Parathyroid adenoma (tissue), 2 donors: ENCODE data around the gene ZRANB3.

Experiments
- H2AFZ ChIP-seq: fragments of 300-600 bp; sonication (generic); one replicate; pipeline ENCODE4 v1.7.0; 2017; ENCODE audit warnings: antibody characterized with exemption, mild to moderate bottlenecking
- H3K27ac ChIP-seq: fragments of 300-600 bp; sonication (generic); one replicate; pipeline ENCODE4 v1.7.0; 2017
- H3K27me3 ChIP-seq: fragments of 300-600 bp; sonication (generic); one replicate; pipeline ENCODE4 v1.7.0; 2017; ENCODE audit warnings: low read length; ENCODE audit not compliant: control insufficient read depth, insufficient read depth
- H3K36me3 ChIP-seq: fragments of 300-600 bp; sonication (generic); one replicate; pipeline ENCODE4 v1.7.0; 2017; ENCODE audit warnings: low read length; ENCODE audit not compliant: control insufficient read depth, insufficient read depth
- H3K4me1 ChIP-seq: fragments of 300-600 bp; sonication (generic); one replicate; pipeline ENCODE4 v1.7.0; 2017; ENCODE audit warnings: control low read depth
- H3K4me2 ChIP-seq: fragments of 300-600 bp; sonication (generic); one replicate; pipeline ENCODE4 v1.7.0; 2017; ENCODE audit warnings: low read length
- H3K4me3 ChIP-seq: fragments of 300-600 bp; sonication (generic); one replicate; pipeline ENCODE4 v1.7.0; 2017; ENCODE audit warnings: low read depth, low read length
- H3K79me2 ChIP-seq: fragments of 300-600 bp; sonication (generic); one replicate; pipeline ENCODE4 v1.7.0; 2017; ENCODE audit warnings: control low read depth
- H3K9ac ChIP-seq: fragments of 300-600 bp; sonication (generic); one replicate; pipeline ENCODE4 v1.7.0; 2017; ENCODE audit warnings: mild to moderate bottlenecking
- H3K9me3 ChIP-seq: fragments of 300-600 bp; sonication (generic); one replicate; pipeline ENCODE4 v1.7.0; 2017; ENCODE audit warnings: low read length; ENCODE audit not compliant: control insufficient read depth
- TF ChIP-seq, protein P1 (sequence below): fragments of 300-600 bp; sonication (generic); IDR thresholded peaks from one replicate; pipeline ENCODE4 v1.7.0; 2017; ENCODE audit warnings: antibody characterized with exemption, mild to moderate bottlenecking
- donor health status: primary hyperparathyroidism.

Gene ZRANB3

DNA sequence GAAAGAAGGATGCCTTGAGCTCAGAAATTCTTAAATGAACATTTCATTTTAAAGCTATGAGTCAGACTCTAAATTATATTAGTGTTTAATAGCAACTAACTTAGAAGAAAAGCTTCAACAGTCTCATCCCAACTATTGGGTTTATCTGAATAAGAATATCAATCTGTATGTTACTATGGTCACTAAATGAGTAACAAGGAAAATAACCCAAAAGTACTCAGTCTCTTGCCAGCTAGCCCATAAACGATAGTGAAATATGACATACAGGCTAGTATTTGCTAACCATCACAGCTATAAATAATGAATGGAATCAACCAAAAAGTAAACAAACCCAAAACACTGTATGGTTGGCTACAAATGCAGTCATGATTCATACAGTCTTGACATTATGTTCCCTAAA lies 304.1 kb downstream of the ZRANB3 start:
- H3K9ac ChIP-seq: no peak overlapping the region
- H3K79me2 ChIP-seq: no peaks in the 10 kb centered on the region
- TF ChIP-seq, protein P1, sequence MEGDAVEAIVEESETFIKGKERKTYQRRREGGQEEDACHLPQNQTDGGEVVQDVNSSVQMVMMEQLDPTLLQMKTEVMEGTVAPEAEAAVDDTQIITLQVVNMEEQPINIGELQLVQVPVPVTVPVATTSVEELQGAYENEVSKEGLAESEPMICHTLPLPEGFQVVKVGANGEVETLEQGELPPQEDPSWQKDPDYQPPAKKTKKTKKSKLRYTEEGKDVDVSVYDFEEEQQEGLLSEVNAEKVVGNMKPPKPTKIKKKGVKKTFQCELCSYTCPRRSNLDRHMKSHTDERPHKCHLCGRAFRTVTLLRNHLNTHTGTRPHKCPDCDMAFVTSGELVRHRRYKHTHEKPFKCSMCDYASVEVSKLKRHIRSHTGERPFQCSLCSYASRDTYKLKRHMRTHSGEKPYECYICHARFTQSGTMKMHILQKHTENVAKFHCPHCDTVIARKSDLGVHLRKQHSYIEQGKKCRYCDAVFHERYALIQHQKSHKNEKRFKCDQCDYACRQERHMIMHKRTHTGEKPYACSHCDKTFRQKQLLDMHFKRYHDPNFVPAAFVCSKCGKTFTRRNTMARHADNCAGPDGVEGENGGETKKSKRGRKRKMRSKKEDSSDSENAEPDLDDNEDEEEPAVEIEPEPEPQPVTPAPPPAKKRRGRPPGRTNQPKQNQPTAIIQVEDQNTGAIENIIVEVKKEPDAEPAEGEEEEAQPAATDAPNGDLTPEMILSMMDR: no peak
- H3K4me1 ChIP-seq: no peaks in the 10 kb centered on the region
- H2AFZ ChIP-seq: no peak overlapping the region
- no peak overlapping the region for H3K27ac ChIP-seq
- no peak overlapping the region for H3K4me3 ChIP-seq
- H3K4me2 ChIP-seq: no peak overlapping the region
- H3K27me3 ChIP-seq: no peaks in the 10 kb centered on the region
- H3K36me3 ChIP-seq: no peaks in the 10 kb centered on the region
- H3K9me3 ChIP-seq: no peaks in the 10 kb centered on the region

DNA sequence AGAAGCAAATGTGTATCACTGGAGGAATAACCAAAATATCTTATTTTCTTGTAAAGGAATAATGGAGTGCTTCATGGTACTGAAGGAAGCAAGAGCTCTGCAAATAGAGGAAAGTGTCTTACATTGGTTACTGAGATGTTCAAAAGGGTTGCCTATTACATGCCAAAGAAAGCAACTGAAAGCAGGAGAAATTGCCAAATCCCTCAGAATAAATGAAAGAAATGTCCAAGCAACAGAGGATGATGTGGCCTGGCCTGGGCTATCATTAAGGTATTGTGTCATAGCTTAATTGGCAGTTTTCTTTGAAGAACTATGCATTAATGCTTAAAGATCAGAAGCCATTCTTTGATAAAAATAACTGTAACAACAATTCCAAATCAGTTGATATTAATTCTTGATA lies 305.2 kb downstream of the ZRANB3 start:
- H3K79me2 ChIP-seq: no peaks in the 10 kb centered on the region
- no peaks in the 10 kb centered on the region for H3K36me3 ChIP-seq
- H3K27ac ChIP-seq: no peak overlapping the region
- no peak overlapping the region for H2AFZ ChIP-seq
- no peak overlapping the region for H3K9ac ChIP-seq
- no peaks in the 10 kb centered on the region for H3K9me3 ChIP-seq
- TF ChIP-seq, protein P1: no peak
- H3K27me3 ChIP-seq: no peaks in the 10 kb centered on the region
- no peak overlapping the region for H3K4me2 ChIP-seq
- no peak overlapping the region for H3K4me3 ChIP-seq
- H3K4me1 ChIP-seq: no peaks in the 10 kb centered on the region

DNA sequence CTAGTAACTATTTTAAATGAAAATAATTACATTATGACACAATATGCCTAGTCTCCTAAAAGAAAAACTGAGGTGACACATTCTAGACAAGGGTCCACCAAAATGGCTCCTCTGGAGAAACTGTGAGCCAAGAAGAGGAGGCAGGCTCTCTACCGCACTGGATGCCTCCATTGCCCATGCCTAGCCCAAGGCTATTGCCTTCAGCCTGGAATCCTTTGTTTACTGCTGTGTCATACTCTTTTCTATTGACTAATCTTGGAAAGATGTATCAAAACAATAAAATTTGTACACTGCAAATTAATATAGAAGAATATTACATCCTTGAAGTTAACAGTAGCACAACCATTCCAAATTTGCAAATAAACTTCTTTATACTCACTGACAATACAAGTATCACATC lies 311.8 kb downstream of the ZRANB3 start:
- H3K79me2 ChIP-seq: no peaks in the 10 kb centered on the region
- no peak overlapping the region for H2AFZ ChIP-seq
- H3K4me2 ChIP-seq: no peak overlapping the region
- H3K27me3 ChIP-seq: no peaks in the 10 kb centered on the region
- H3K9me3 ChIP-seq: no peaks in the 10 kb centered on the region
- TF ChIP-seq, protein P1: no peak
- H3K4me1 ChIP-seq: no peaks in the 10 kb centered on the region
- no peaks in the 10 kb centered on the region for H3K36me3 ChIP-seq
- no peak overlapping the region for H3K4me3 ChIP-seq
- H3K27ac ChIP-seq: no peak overlapping the region
- no peak overlapping the region for H3K9ac ChIP-seq

DNA sequence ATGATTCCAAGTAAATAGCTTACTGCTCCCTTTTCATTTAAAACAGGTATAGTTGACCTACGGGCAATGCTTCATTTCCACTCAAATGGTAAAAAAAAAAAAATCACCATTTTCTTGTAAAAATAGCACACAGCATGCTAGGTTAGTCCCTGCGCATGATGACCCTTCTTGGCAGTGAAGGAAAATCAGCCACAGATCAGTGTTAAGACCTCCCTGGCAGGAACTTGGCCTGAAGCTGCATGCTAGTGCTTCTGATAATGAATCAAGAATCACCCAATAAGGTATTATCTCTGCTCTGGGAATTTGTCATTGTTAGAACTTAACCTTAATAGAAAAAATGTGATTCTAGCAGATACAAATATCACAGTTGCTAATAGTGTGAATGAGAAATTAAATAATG lies 312.6 kb downstream of the ZRANB3 start:
- Histone ChIP-seq H3K79me2 (no peaks in the 10 kb centered on the region), H2AFZ (no peak overlapping the region), H3K9me3 (no peaks in the 10 kb centered on the region), H3K9ac (no peak overlapping the region), H3K4me3 (no peak overlapping the region), H3K27me3 (no peaks in the 10 kb centered on the region), H3K4me1 (no peaks in the 10 kb centered on the region), H3K4me2 (no peak overlapping the region), H3K36me3 (no peaks in the 10 kb centered on the region), H3K27ac (no peak overlapping the region)
- TF ChIP-seq, protein P1: no peak

DNA sequence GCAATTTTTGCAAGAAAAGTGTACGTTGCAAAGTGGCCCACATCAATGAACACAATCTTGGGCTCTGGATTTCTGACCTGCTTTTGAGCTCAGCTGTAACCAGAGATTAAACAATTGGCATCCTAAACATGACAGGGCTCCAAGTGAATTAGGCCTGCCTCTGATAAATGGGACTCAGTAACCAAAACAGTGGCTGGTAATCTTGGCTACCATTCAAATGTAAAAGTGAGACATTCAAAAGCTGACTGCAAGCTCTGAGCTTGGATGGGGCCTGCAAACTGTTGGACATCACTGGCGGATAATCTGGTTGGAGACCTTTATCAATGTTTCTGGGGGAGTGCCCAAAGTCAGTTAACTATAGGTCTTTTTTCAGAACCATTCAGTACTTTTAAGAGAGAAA lies 318.3 kb downstream of the ZRANB3 start:
- Histone ChIP-seq H3K27me3 (no peaks in the 10 kb centered on the region), H3K4me3 (no peak overlapping the region), H3K9me3 (no peaks in the 10 kb centered on the region), H3K27ac (no peak overlapping the region), H3K36me3 (no peaks in the 10 kb centered on the region), H3K4me1 (peaks cover 3% of the 10 kb centered on the region), H3K4me2 (no peak overlapping the region), H3K9ac (no peak overlapping the region), H2AFZ (no peak overlapping the region), H3K79me2 (no peaks in the 10 kb centered on the region)
- TF ChIP-seq, protein P1: no peak
